Stimulated activated CD4-positive, alpha-beta T cell treated with anti-CD3 and anti-CD28 coated beads, Interleukin-1b, Interleukin-23, amount 100 ng/mL, for 4 hours (primary cell): ENCODE data around the gene BNC2.

ENCODE experiments used
- DNase-seq, 2 donors: peaks; one replicate each; pipeline ENCODE4 v3.0.0-alpha.2; 2020; ENCODE audit warnings: low read depth in 2 of 2

BNC2 gene

DNA sequence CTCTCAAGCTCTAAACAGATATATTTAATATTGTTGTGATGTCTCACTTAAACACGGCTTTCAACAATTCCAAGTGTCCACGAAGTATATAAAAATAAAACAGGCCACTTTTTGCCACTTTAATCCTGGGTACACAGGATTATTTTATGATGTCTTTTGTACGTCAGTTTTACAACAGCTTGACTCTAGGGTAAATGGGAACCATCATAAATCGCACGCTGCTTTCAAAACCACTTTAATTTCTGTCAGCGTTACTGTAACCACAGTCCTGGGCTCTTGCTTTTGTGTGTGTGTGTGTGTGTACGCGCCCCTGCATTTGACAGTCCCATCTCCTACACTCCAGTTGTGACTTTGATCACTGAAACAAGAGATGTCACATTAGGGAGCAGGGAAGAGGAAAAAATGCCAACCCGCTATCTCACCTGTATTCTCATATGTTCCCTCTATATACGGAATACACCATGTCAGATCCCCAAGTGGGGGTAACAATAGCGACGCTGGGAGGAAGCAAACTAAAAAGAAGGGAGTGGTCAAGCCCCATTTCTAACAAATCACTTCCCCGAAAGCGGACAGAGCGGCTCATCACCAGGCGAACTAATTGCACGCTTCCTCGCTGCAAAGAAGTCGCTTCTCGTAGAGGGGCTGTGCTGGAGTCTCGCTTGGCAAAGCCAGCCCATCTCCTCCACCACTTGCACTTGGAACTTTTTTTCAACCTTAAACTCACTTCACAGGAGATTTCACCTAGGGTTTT is 1.2 kb downstream of the BNC2 start:
- DNase-seq, result no peak

DNA sequence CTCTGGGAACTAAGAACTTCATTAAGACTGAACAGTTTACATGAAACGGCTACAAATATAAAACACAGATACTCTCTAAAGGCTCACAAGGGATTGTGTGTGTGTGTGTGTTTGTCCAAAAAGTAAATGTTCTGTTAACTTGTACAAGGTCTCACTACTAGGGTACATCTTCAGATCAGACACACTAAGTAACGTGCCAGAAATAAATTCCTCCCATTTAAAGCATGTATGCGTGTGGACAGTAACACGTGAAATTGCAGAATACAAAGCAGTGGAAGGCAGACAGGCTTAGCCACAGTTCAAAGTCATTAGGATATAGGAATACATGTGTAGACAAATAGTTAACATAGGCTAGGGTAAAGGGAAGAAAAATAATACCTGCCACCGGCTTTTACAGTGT is 1.8 kb downstream of the BNC2 start:
- no peak for DNase-seq

DNA sequence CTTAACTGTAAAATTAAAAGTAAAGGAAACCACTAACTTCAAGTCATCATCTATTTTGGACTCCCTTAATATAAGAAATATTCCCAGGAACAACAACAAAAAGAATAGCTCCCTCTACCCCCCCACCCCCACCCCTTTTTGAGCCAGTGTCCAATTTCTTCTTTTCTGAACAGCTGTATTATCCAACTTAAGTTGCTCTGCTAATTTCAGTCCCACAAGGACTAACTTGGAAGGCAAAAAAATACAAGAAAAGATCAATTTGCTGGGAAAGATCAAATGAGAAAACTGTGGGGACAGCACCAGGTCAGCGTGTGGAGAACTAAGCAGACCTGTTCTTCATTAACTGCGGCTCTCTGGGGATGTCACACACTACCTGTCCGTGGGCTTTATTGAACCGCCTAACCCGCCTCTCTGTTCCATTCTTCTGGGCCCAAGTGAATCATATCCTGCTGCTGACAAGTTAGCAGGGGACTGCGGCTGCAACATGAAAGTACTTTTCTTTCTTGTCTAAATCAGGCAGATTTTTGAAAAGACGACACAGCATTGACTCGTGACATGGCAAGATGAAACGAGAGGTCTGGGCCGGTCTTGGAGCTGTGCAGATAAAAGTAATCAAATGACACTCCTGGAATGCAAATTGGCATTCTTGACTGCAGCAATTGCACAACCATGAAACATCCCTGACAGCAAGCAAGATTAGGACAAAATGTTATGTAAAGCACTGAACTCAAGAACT is 2.7 kb downstream of the BNC2 start:
- DNase-seq, result no peak

DNA sequence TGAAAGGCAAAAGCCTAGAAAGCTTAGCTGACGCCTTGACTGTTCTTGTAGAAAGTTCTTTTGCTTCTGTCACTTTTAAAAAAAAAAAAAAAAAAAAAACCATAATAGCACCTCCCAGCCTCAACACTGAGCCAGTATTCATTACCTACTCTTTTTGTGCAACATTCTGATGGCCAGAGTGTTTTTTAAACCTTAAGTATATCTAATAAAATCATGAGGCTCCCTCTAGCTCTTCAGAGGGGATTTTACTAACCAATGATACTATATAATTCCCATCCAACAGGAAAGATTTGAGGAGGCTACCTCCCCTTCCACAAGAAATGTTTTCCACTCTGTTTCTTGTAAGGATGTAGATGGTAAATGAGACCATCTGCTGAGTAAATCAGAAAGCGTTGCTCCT is 3.9 kb downstream of the BNC2 start:
- no peak for DNase-seq

DNA sequence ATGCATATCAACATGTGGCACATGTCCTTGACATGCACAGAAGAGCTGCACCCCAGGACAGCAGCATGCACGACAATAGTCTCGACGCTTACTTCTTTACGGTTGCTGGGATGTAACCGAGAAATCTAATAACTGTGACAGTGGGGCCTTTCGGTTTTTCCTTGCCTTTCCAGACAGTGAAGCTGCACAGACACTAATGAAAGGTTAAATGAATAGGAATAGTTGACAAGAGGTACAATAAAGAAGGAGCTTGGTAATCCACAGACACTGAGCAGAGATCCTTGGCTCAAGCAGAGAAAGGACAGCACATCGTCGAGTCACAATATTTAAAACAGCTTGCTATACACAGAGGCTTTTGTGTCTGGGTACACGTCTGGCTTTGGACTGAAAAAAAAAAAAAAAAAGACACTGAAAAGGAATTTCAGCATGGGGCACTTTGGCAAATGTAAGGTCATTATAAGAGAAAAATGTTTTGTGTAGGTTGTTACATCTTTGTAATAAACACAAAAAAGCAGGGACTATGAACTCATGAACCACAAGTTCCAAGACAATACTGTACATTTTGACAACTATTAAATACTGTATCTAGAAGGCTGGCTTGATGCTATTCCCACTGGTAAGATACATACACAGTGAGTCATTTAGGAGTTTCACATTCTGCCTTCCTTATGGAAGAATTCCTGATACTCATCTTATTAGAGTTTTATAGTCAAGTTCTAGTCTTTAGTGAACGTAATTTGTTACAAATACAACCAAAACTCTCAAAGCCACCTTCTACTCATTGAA is 5.6 kb downstream of the BNC2 start:
- no peak for DNase-seq

DNA sequence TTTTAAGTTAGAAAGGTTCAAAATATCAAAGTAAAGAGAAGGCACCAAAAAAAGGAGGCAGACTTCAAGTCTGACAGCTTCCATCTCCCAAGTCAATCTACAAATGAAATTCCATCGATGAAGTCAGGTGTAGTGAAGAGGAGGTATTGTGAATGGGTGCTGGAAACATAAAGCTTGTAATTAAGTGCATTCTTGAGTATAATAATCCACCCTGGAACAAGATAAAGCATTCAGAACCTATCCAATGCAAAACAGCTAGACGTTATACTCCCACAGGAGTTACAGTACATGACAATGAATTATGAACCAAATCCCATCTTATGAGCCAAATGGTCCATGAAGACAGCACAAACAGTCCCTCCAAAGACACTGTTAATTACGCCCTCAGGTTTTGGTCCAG is 22.3 kb downstream of the BNC2 start:
- no peak for DNase-seq

DNA sequence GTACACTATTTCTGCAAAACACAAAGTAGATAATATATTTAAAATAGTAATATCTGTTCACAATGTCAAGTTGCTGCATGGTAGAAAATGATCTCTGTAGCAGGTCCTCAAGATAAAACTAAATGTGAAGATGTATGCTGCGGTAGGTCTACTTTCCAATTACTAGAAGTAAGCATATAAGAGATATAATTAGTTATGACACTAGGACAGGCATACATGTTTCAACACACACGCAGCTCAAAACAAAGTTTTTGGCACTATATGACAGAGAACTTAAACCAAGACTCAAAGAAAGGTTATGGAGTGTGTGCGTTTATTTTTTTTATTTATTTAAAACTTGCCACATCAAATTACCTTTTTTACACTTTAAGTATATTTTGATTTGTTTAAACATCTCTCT is 23.5 kb downstream of the BNC2 start:
- DNase-seq, result no peak

DNA sequence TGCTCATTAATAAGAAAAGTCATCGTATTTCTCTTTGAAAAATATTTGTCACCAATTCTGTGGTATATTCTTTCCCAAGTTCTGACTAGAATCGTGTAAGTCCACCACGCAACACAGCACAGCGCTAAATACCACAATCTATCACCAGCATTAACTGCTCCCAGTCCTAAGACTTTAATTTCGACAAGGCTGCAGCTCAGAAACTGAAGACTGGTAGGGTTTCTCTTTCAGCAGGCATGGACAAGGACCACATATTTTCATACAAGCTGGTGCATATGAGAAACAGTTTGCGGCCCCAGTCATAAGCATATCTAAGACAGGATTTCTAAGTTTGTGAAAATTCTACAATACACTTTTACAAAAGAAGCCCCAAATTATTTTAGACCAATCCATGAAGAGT is 24.1 kb downstream of the BNC2 start:
- DNase-seq, result no peak

DNA sequence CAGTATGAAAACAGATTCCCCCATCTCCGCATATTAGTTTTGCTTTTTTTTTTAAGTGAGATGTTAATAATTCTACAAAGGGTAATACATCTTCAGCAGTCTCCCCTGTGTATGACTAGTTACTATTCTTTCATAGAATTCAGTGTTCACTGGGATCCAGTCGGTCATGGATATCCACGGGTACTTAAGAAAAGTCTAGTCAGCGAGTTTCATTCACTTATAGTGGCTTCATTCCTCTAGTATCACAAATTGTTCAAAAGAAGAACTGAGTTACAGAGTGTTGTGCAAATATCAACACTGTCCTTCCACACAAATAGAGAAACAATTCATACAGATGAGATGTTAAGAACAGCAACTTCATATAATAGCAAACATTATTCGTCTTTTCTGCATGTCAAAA is 35.7 kb downstream of the BNC2 start:
- DNase-seq, result no peak

DNA sequence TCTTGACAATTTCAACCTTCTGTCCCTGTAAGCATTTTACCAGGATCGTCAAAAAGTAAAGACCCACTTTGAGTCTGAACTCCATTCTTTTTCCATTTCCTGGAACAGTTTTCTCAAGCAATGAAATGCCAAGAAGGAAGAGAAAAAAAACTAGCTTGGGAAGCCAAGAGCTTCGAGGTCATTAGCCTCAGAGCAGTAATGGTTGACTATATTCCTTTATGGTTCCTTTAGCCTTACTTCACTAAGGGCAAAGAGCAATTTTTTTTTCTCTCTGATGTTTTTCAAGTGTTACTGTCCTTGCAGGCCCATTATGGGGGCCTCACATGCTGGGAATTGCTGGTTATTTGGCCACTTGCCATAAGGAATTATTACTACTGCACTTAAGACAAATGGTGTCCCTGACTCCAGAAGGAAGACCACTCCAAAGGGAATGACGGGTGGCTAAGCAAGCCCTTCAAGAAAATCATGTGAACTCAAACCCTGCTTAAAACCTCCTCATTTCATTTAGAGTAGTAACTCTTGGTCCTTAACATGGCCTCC is 37.1 kb downstream of the BNC2 start:
- DNase-seq, result no peak

DNA sequence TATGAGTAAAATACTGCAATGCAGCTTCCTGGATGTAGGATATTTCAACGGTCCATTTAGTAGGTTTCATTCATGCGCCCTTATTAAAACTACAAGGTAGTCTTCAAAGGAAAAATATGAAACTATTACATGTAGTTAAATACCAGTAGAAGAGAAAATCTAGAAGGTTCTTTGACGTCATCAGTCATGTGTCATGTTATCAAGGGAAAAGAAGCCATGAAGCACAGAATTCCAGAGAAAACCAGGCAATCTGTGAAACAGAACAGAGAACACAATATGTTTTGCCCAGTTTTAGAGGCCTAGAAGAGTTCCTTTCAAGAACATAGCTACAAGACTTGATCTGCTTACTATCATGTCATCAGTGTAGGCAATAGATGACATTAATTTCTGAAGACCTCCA is 38.4 kb downstream of the BNC2 start:
- no peak for DNase-seq

DNA sequence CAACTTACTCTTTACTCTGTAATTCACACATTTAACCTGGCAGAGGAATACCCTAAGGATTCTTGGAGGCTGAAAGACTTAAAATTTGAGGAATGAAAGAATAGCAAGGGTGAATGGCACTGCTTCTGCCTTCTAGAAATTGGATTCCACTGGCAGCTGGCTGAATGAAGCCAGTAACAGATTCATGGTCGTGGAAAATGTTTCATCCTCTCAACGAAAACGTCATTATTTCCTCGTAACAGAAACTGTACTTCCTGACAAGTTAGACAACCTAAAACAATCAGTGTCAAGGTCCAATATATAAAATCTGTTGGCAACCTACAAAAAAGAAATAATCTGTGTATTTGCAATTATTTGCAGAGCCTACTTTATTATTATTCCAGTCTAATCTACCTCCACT is 39.7 kb downstream of the BNC2 start:
- no peak for DNase-seq

DNA sequence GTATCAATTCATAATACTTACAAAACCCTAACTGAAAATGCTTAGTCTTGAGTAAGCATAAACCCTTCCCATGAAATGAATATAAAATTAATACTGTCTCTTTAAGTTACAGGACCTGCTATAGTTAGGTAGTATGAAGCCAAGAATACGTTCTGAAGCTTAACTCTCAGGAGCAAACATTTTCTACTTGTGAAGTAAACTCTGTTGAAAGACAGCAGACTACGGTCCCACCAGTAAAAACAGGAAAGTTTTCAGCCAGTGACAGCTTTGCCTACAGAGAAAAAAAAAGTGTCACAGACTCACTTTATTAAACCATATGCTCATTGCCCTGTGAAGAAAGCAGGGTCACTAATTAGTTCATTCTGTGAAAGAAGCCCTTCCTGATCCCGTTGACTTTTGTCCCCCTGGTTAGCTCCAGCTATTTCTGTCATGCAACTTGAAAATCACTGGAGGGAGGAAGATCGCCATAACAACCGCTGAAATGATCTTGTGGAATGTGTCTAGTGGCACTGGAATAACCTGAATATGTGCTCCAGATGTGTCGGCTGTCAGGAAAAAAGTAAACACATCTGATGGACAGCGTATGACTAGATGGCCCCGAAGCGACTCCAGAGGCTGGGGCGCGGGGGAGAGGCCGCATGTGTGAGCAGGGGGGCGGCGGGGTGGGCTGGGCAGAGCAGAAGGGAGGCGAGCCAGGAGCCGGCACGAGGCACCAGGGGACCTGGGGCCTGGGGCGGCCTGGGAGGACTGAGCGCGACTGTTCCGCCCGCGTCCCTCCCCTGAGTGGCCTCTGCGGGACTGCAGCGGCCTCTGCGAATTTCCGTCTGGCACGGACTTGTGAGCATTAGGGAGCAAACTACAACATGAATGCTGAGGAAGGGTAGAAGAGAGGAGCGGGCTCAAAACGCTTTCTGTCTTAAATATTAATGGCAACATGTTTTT is 41.9 kb downstream of the BNC2 start:
- no peak for DNase-seq

DNA sequence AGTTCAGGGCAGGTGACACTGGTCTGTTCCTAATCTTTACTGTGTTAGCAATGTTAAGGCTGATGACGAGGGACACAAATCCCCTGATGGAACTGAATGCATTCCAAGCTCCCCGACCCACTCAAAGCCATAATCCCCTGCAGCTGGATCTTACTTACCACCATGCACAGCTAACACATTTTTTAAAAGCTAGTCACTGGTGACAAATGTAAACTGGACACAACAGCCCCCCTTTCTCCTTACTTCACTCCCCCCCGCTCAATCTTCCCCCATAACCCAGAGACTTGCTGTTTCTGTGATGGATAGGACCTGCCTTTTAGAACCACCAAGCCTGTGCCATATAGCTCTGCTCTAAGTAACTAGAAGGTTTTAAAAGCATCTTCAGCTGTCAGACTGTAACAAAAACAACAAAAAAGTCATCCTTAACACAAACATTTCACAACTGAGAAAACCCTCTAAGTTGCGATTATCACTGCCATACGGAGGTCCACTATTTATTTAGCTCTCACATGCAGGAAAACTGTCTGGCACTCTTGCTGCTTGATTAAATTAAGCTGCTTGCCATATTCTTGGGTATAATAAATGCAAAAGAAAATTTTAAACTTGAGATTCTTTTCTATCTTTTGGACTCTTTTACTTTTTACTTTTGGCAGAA is 44.4 kb downstream of the BNC2 start:
- no peak for DNase-seq

DNA sequence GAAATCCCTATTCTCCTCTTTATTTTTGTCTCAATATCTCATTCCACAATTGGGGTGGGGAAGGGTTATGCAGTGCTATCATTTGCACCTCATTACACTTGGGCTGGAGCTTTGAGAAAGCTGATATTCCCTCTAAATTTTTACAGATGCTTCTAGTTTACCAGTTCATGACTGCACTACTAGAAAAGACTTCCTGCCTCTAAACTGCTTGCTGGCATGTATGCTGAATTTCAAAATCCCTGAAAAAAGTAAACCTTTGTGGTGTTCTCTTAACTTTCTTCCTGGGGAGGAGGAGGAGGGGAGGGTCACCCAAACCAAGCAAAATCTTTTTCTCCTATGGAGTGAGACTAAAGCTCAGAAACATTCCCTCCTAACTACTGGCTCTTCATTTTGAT is 45.1 kb downstream of the BNC2 start:
- DNase-seq, result no peak

DNA sequence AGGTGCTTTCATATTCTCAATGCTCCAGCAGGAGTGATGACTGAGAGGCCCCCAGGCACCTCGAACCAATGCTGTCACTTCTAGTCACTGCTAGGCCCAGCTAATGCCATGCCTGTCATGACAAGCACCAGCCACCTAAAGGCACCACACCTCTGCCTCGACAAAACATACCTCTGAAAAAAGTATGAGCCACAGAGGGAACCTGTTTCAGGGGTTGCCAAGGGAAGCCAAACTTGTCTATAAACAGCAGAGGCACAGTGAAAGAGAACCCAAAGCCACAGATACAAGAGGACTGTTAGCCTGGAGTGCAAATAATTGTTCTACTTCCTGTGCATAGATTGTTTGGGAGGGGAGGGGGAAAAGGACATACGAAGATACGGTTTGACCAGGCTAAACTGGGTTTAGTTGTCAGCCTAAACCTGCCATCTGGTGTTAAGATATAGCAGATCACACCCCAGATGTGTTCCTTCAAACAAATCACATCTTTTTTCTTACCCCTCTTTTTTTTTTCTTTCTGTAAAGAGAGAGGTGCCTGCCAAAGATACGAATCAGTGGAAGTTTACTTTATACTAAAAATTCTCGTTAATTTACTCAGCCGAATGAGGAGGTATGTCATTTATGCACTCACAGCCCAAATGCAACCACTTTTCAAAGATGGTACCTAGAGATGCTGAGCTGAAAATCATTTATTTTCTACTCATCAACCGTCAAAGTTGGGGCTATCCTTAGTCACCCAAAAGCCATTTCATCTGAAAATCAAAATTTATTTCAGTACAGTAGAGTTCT is 45.7 kb downstream of the BNC2 start:
- DNase-seq, result no peak

DNA sequence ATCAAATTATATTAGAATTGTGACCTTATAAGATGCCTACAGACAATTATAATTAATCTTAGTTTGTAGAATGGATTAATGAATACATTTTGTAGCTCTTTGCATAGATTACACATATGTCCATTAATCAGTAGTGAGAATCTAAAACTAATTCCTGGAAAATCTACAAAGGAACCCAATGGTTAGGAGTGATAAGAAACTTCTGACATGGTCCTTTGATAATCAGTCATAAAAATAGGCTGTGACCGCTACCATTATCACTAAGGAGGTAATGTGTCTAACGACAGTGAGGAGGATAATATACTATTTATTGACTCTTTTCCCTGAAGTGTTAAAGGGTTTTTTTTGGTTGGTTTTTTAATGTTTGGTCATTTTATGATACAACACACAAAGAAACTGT is 46.6 kb downstream of the BNC2 start:
- no peak for DNase-seq

DNA sequence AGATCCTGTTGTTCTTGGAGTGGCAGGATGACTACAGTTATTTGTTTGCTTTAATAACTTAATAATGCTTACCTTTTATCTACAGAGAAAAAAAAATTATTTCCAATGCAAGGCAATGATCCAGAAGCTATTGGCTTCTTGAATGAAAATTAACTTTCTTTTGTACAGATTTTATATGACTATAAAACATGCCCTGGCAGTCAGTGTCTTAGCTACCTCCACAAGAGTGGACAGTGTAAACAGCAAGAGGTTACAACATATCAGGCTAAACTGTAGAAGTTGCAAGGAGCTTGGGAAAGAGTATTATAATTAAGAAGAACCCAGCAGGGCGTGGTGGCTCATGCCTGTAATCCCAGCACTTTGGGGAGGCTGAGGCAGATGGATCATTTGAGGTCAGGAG is 49.1 kb downstream of the BNC2 start:
- no peak for DNase-seq

DNA sequence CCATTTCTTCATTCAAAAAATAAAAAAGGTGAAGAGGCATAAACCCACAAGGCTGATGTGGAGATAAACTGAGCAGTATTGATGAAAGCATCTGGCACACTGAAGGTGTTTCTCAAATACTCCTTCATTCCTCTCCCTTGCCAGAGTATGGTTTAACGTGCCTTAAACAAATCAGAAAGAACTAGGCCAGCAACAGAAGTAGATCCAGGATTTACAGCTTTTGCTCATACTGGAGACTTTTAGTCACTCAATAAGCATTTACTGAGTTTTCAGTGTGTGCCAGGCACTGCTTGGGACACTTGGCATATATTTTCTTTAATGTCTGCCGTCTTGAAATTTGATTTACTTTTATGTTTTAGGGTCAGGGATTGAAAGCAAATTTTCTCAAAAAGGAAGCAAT is 53.0 kb downstream of the BNC2 start:
- DNase-seq, result no peak

DNA sequence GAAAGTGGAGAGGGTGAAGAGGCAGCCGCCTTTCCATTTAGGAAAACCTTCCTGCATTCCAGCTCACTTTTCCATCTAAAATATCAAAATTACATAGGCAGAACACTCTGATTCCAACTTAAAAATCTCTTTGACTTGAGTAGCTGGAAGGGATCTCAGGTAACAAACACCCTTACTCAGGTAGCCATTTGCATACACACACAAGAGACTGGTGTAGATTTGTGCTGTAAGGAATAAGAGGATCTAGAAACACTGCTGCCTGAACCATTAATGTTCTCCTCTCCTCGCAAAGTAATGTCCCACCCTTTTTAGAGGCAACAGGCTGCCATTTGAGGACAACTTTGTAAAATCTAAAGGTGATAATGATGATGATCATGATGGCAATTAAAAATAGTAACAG is 53.5 kb downstream of the BNC2 start:
- DNase-seq, result no peak
